Kidney (tissue), 14 donors: ENCODE results near the gene SH3RF2. TPM values are rescaled to one million over a fixed set of nuclear protein-coding genes. Genes with fewer than 3 reads are reported as not detected.
A peak's percentile ranks its signal among the peaks of the same experiment; 100 is the strongest.

Experiments
- DNase-seq, 5 donors: peaks; one replicate each; pipeline ENCODE4 v3.0.0-alpha.2; 2013 to 2020
- FAIRE-seq: peaks from 2 replicates; lab custom pipeline; 2012; peaks lifted over from hg19 to GRCh38; lab: Jason Lieb, UNC
- H3K27ac ChIP-seq, 2 donors: one replicate each; pipeline ENCODE4 v1.7.0; 2013; ENCODE audit warnings: low read depth in 2 of 2, low read length in 2 of 2, inconsistent platforms in 1 of 2
- H3K27me3 ChIP-seq: one replicate; pipeline ENCODE4 v1.7.1; 2013; ENCODE audit warnings: low read length, inconsistent platforms; ENCODE audit not compliant: control insufficient read depth, insufficient read depth
- H3K36me3 ChIP-seq, 3 donors: one replicate each; pipeline versions ENCODE4 v1.7.0 to v1.7.1; 2013; ENCODE audit warnings: low read length in 3 of 3, control low read depth in 1 of 3, inconsistent platforms in 1 of 3; ENCODE audit not compliant: insufficient read depth in 3 of 3, control insufficient read depth in 2 of 3
- H3K4me1 ChIP-seq, 3 donors: one replicate each; pipeline versions ENCODE4 v1.7.0 to v1.7.1; 2013; ENCODE audit warnings: low read length in 3 of 3, inconsistent platforms in 1 of 3, low read depth in 1 of 3; ENCODE audit not compliant: control insufficient read depth in 2 of 3, insufficient read depth in 2 of 3
- H3K4me3 ChIP-seq, 3 donors: one replicate each; pipeline versions ENCODE4 v1.7.0 to v1.8.1; 2013; ENCODE audit warnings: low read length in 3 of 3, control low read depth in 1 of 3, inconsistent platforms in 1 of 3
- H3K9ac ChIP-seq, 3 donors: one replicate each; pipeline versions ENCODE4 v1.7.0 to v1.7.1; 2013; ENCODE audit warnings: low read length in 3 of 3, control low read depth in 1 of 3, inconsistent platforms in 1 of 3
- H3K9me3 ChIP-seq, 3 donors: one replicate each; pipeline versions ENCODE4 v1.7.0 to v1.7.1; 2013; ENCODE audit warnings: low read length in 3 of 3, control low read depth in 1 of 3, inconsistent platforms in 1 of 3; ENCODE audit not compliant: control insufficient read depth in 2 of 3, insufficient read depth in 1 of 3
- intact Hi-C: fragments of 100-400 bp; cut with DNase I; formaldehyde crosslinking; loops from one replicate; pipeline ENCODE4 v1.11.1; 2022
- polyA plus RNA-seq: library from polyadenylated mRNA; stranded (reverse); fragments of 350-450 nt; fragmentation: Illumina TruSeq; extraction: RNeasy Lipid Tissue Mini Kit (QIAGEN cat#74804); gene quantifications from one replicate; pipeline ENCODE4 v1.2.3, GENCODE V29; 2014; ENCODE audit warnings: low read depth, low replicate concordance; ENCODE audit not compliant: insufficient read depth
- total RNA-seq: library from RNA; stranded (reverse); fragmentation: NEBNext Ultra II Directional; extraction: Animal tissue kit (Norgen Biotek cat#: 25700); gene quantifications from one replicate; pipeline ENCODE4 v1.2.1, GENCODE V29; 2021
- TF ChIP-seq, protein P1 (sequence below): IDR thresholded peaks from 3 replicates; pipeline ENCODE4 v1.5.1; 2012; ENCODE audit warnings: mild to moderate bottlenecking, moderate library complexity, borderline replicate concordance; ENCODE audit not compliant: insufficient read depth; ENCODE audit errors: extremely low read depth
- donor health status: control.
- donor health status: control.
- donor health status: control.
- donor health status: control.
- donor health status: control.
- donor health status: DM: yes; HTN: yes; CAD: no.
- donor health status: Normal renal cell carcinoma (clear cell type).

The SH3RF2 gene
- total and polyA plus RNA-seq, 2 donors from 2014 or later: 1.3 to 4.9 TPM

- FAIRE-seq (no peak), DNase-seq (peak in 4 of 5 donors; percentile 38 to 72 (median 52))
- Histone ChIP-seq H3K27me3 (no peaks in the 10 kb centered on the region), H3K27ac (no peak overlapping the region), H3K36me3 (no peaks in the 10 kb centered on the region), H3K9ac (no peak overlapping the region), H3K4me1 (peaks cover 0 to 25% (median 6%) of the 10 kb centered on the region in 3 donors), H3K9me3 (no peaks in the 10 kb centered on the region), H3K4me3 (no peak overlapping the region)
- TF ChIP-seq, protein P1, sequence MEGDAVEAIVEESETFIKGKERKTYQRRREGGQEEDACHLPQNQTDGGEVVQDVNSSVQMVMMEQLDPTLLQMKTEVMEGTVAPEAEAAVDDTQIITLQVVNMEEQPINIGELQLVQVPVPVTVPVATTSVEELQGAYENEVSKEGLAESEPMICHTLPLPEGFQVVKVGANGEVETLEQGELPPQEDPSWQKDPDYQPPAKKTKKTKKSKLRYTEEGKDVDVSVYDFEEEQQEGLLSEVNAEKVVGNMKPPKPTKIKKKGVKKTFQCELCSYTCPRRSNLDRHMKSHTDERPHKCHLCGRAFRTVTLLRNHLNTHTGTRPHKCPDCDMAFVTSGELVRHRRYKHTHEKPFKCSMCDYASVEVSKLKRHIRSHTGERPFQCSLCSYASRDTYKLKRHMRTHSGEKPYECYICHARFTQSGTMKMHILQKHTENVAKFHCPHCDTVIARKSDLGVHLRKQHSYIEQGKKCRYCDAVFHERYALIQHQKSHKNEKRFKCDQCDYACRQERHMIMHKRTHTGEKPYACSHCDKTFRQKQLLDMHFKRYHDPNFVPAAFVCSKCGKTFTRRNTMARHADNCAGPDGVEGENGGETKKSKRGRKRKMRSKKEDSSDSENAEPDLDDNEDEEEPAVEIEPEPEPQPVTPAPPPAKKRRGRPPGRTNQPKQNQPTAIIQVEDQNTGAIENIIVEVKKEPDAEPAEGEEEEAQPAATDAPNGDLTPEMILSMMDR: no peak
- intact Hi-C loops: no loop called here
Measured at GRCh38 chr5:145981589-145982571, 45.5 kb downstream of the SH3RF2 start.

DNA sequence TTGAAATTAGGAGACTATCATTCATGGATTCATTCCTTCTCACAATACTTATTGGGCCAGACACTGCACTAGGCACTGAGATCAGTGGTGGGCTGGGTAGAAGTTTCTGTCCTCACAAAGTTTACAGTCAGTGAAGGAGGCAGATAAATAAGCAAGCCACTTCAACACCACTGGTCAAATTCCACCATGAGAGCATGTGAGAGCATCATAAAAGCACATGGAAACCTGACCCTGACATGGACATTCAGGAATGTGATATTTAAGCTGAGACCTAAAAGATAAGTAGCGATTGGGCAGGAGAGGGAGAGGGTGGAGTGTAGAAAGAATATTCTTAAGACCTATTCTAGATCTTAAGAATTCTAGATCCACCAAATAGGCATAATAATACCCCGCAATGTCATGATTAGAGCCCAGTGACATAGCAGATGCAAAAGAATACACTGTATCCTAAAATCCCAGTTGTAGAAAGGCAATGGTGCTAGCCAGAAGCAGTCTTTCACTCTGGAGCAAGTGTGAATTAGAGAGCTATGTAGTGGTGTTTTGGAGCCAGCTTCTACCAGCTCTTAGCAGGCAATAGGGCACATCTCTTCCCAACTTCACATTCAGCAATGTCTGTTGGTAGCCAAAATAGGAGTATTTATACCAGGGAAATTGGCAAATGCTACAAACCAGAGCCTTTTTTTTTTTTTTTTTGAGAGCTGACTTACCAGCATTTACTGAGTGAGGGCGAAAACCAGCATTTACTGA, 46.4 kb downstream of the SH3RF2 start:
- peaks cover 0 to 25% (median 6%) of the 10 kb centered on the region in 3 donors for H3K4me1 ChIP-seq
- H3K4me3 ChIP-seq: no peak overlapping the region
- H3K9ac ChIP-seq: no peak overlapping the region
- FAIRE-seq (no peak), DNase-seq (peak in 1 of 5 donors; percentile 48)
- TF ChIP-seq, protein P1: no peak
- H3K36me3 ChIP-seq: no peaks in the 10 kb centered on the region
- H3K9me3 ChIP-seq: no peaks in the 10 kb centered on the region
- intact Hi-C loops: no loop called here
- no peak overlapping the region for H3K27ac ChIP-seq
- no peaks in the 10 kb centered on the region for H3K27me3 ChIP-seq

- intact Hi-C loops: no loop called here
- H3K9me3 ChIP-seq: no peaks in the 10 kb centered on the region
- no peak overlapping the region for H3K27ac ChIP-seq
- H3K9ac ChIP-seq: no peak overlapping the region
- TF ChIP-seq, protein P1: no peak
- H3K4me1 ChIP-seq: peaks cover 0 to 22% (median 6%) of the 10 kb centered on the region in 3 donors
- H3K4me3 ChIP-seq: no peak overlapping the region
- no peaks in the 10 kb centered on the region for H3K36me3 ChIP-seq
- no peaks in the 10 kb centered on the region for H3K27me3 ChIP-seq
- DNase-seq (no peak), FAIRE-seq (no peak)
Measured at GRCh38 chr5:145983446-145983845, 47.1 kb downstream of the SH3RF2 start.
